Measurements from ENCODE around the gene MUC5AC. TPM values are rescaled to one million over a fixed set of nuclear protein-coding genes. Genes with fewer than 3 reads are reported as not detected.

Gene MUC5AC
- total RNA-seq, 1 experiment from 2014 or later: under 0.01 TPM

- TF ChIP-seq AFF4 (CRISPR knock-in tag; IDR thresholded peaks at IDR 0.05; ENCODE audit: borderline replicate concordance): no peak
- TF ChIP-seq ZNF396 (CRISPR knock-in tag; IDR thresholded peaks at IDR 0.05; ENCODE audit: borderline replicate concordance): no peak
- TF ChIP-seq HMGA2 (CRISPR knock-in tag; IDR thresholded peaks at IDR 0.05): no peak
- no peak for TF ChIP-seq CTCF (IDR thresholded peaks at IDR 0.05)
Measured at GRCh38 chr11:1220941-1221721, 63.4 kb downstream of the MUC5AC start (continued).

GRCh38 chr11:1221848-1222311, 64.1 kb downstream of the MUC5AC start:
- H3K4me1 Mint-ChIP-seq: peaks cover 3% of the 10 kb centered on the region
- H3K27ac Mint-ChIP-seq: no peak overlapping the region
- H3K36me3 Mint-ChIP-seq: no peaks in the 10 kb centered on the region
- H3K27me3 Mint-ChIP-seq (ENCODE audit: low read depth): peaks cover 7% of the 10 kb centered on the region
- ATAC-seq: no peak
- H3K4me3 Mint-ChIP-seq: no peak overlapping the region
- CTCF ChIA-PET: no interaction called here
- DNase-seq (ENCODE audit: low spot score): peak; percentile 9
- H3K9me3 Mint-ChIP-seq: no peaks in the 10 kb centered on the region; the same call in 1 of the 2 replicates
- POLR2A ChIA-PET: interaction anchor here (0.5 to 0.6 kb wide), 2 partner anchors 9 to 301 kb away, joined by 4 read pairs; no protein-coding TSS in a partner anchor
- TF ChIP-seq E2F5 (CRISPR knock-in tag; IDR thresholded peaks at IDR 0.05) (no peak), IRF1 (CRISPR knock-in tag; IDR thresholded peaks at IDR 0.05) (no peak), HMGA2 (CRISPR knock-in tag; IDR thresholded peaks at IDR 0.05) (no peak), CTCF (IDR thresholded peaks at IDR 0.05) (no peak), ZBTB43 (CRISPR knock-in tag; IDR thresholded peaks at IDR 0.05) (no peak), OVOL2 (CRISPR knock-in tag; IDR thresholded peaks at IDR 0.05; ENCODE audit: borderline replicate concordance) (no peak), ZNF263 (CRISPR knock-in tag; IDR thresholded peaks at IDR 0.05; ENCODE audit: low read depth) (no peak), CREB1 (CRISPR knock-in tag; IDR thresholded peaks at IDR 0.05) (no peak), E2F1 (CRISPR knock-in tag; IDR thresholded peaks at IDR 0.05) (no peak), ATF2 (CRISPR knock-in tag; IDR thresholded peaks at IDR 0.05; ENCODE audit: borderline replicate concordance, low read depth) (no peak), HMGXB4 (CRISPR knock-in tag; IDR thresholded peaks at IDR 0.05) (no peak), CDX4 (CRISPR knock-in tag; IDR thresholded peaks at IDR 0.05; ENCODE audit: borderline replicate concordance) (no peak)
